ENCODE results near the gene CCDC74B. TPM values are rescaled to one million over a fixed set of nuclear protein-coding genes. Genes with fewer than 3 reads are reported as not detected.

The CCDC74B gene
- total RNA-seq, 4 donors from 2014 or later = 0.55 to 1.8 (median 1.4) TPM; not detected in 1

- no peak overlapping the region for H3K4me3 ChIP-seq
- peaks cover 8 to 12% (median 12%) of the 10 kb centered on the region in 4 donors for H3K4me1 ChIP-seq
- in situ Hi-C loops (cut with MboI; ENCODE audit: low pct_ligation_motif_present in 1 of 4, low pct_unique_long_range_greater_than_20kb in 1 of 4, low sequenced_read_pairs in 3 of 4) (loop anchor here in 2 of 4 donors (5.0 to 10.0 kb wide), 2 partner anchors 148 to 1300 kb away; no protein-coding TSS in a partner anchor), intact Hi-C loops (cut with DNase I; ENCODE audit: low total_unique reads) (loop anchor here (10.0 kb wide), 1 partner anchor 148 kb away; no protein-coding TSS in a partner anchor)
- no peaks in the 10 kb centered on the region for H3K27me3 ChIP-seq
- no peak for DNase-seq
- H3K27ac ChIP-seq = no peak overlapping the region
- no peaks in the 10 kb centered on the region for H3K36me3 ChIP-seq
- WGBS, 2 donors (ENCODE audit: low coverage in 1 of 2) = 80% methylated on average over 8 of the region's 8 CpGs; no CpG with 5 or more reads in 1 of the 2 donors
- no peak for TF ChIP-seq POLR2A (IDR thresholded peaks at IDR 0.05)
- TF ChIP-seq EP300 (IDR thresholded peaks at IDR 0.05; ENCODE audit: low read depth) = no peak
- no peak for TF ChIP-seq POLR2AphosphoS5 (IDR thresholded peaks at IDR 0.05)
- no peak for TF ChIP-seq CTCF (IDR thresholded peaks at IDR 0.05)
- H3K9me3 ChIP-seq = no peaks in the 10 kb centered on the region
Measured at GRCh38 chr2:130187268-130187667, 42.4 kb upstream of the CCDC74B start.

- no peaks in the 10 kb centered on the region for H3K36me3 ChIP-seq
- 83% methylated on average over 5 of the region's 5 CpGs; no CpG with 5 or more reads in 1 of the 2 donors for WGBS, 2 donors (ENCODE audit: low coverage in 1 of 2)
- in situ Hi-C loops (cut with MboI; ENCODE audit: low pct_ligation_motif_present in 1 of 4, low pct_unique_long_range_greater_than_20kb in 1 of 4, low sequenced_read_pairs in 3 of 4) (loop anchor here in 2 of 4 donors (5.0 to 10.0 kb wide), 2 partner anchors 148 to 1301 kb away; no protein-coding TSS in a partner anchor), intact Hi-C loops (cut with DNase I; ENCODE audit: low total_unique reads) (loop anchor here (10.0 kb wide), 1 partner anchor 148 kb away; no protein-coding TSS in a partner anchor)
- no peak overlapping the region for H3K27ac ChIP-seq
- peaks cover 8 to 12% (median 12%) of the 10 kb centered on the region in 4 donors for H3K4me1 ChIP-seq
- H3K27me3 ChIP-seq = no peaks in the 10 kb centered on the region
- DNase-seq = no peak
- no peaks in the 10 kb centered on the region for H3K9me3 ChIP-seq
- TF ChIP-seq POLR2A (IDR thresholded peaks at IDR 0.05) = no peak
- TF ChIP-seq CTCF (IDR thresholded peaks at IDR 0.05) = no peak
- TF ChIP-seq EP300 (IDR thresholded peaks at IDR 0.05; ENCODE audit: low read depth) = no peak
- no peak for TF ChIP-seq POLR2AphosphoS5 (IDR thresholded peaks at IDR 0.05)
- no peak overlapping the region for H3K4me3 ChIP-seq
Measured at GRCh38 chr2:130186391-130186790, 41.5 kb upstream of the CCDC74B start.

- no peaks in the 10 kb centered on the region for H3K9me3 ChIP-seq
- H3K27ac ChIP-seq = no peak overlapping the region
- H3K27me3 ChIP-seq = no peaks in the 10 kb centered on the region
- DNase-seq = no peak
- H3K36me3 ChIP-seq = no peaks in the 10 kb centered on the region
- in situ Hi-C loops (cut with MboI; ENCODE audit: low pct_ligation_motif_present in 1 of 4, low pct_unique_long_range_greater_than_20kb in 1 of 4, low sequenced_read_pairs in 3 of 4) (loop anchor here in 2 of 4 donors (5.0 to 10.0 kb wide), 2 partner anchors 149 to 1301 kb away; no protein-coding TSS in a partner anchor), intact Hi-C loops (cut with DNase I; ENCODE audit: low total_unique reads) (loop anchor here (10.0 kb wide), 1 partner anchor 149 kb away; no protein-coding TSS in a partner anchor)
- TF ChIP-seq POLR2A (IDR thresholded peaks at IDR 0.05) (no peak), CTCF (IDR thresholded peaks at IDR 0.05) (no peak), EP300 (IDR thresholded peaks at IDR 0.05; ENCODE audit: low read depth) (no peak), POLR2AphosphoS5 (IDR thresholded peaks at IDR 0.05) (no peak)
- H3K4me1 ChIP-seq = peaks cover 8 to 14% (median 13%) of the 10 kb centered on the region in 4 donors
- WGBS, 2 donors (ENCODE audit: low coverage in 1 of 2) = 80% methylated on average over 4 of the region's 4 CpGs; no CpG with 5 or more reads in 1 of the 2 donors
- no peak overlapping the region for H3K4me3 ChIP-seq
Measured at GRCh38 chr2:130185896-130186295, 41.0 kb upstream of the CCDC74B start.

GRCh38 chr2:130185436-130185835, 40.5 kb upstream of the CCDC74B start:
- Histone ChIP-seq H3K27me3 (no peaks in the 10 kb centered on the region), H3K27ac (no peak overlapping the region), H3K4me1 (peaks cover 12 to 18% (median 17%) of the 10 kb centered on the region in 4 donors), H3K4me3 (no peak overlapping the region), H3K36me3 (no peaks in the 10 kb centered on the region), H3K9me3 (no peaks in the 10 kb centered on the region)
- in situ Hi-C loops (cut with MboI; ENCODE audit: low pct_ligation_motif_present in 1 of 4, low pct_unique_long_range_greater_than_20kb in 1 of 4, low sequenced_read_pairs in 3 of 4) = loop anchor here in 2 of 4 donors (5.0 to 10.0 kb wide), 2 partner anchors 149 to 1302 kb away; no protein-coding TSS in a partner anchor
- intact Hi-C loops (cut with DNase I; ENCODE audit: low total_unique reads) = loop anchor here (10.0 kb wide), 1 partner anchor 149 kb away; no protein-coding TSS in a partner anchor
- no peak for DNase-seq
- 87% methylated on average over 10 of the region's 10 CpGs; no CpG with 5 or more reads in 1 of the 2 donors for WGBS, 2 donors (ENCODE audit: low coverage in 1 of 2)
- TF ChIP-seq POLR2A (IDR thresholded peaks at IDR 0.05) (no peak), EP300 (IDR thresholded peaks at IDR 0.05; ENCODE audit: low read depth) (no peak), POLR2AphosphoS5 (IDR thresholded peaks at IDR 0.05) (no peak), CTCF (IDR thresholded peaks at IDR 0.05) (no peak)

Data from transverse colon (tissue), 4 donors.